Keratinocyte (primary cell): ENCODE data around the gene RASSF7.

Source experiments
- EZH2 ChIP-seq: IDR thresholded peaks from one replicate; pipeline ENCODE4 v1.6.1; 2012; ENCODE audit warnings: inconsistent platforms, mild to moderate bottlenecking, low read length, moderate library complexity
- TF ChIP-seq, protein P1 (sequence below), 3 experiments: IDR thresholded peaks in 1 of 3; conservative IDR thresholded peaks in 1 of 3; optimal IDR thresholded peaks in 1 of 3; 2 replicates in 2 of 3; 3 replicates in 1 of 3; pipeline versions ENCODE3 to v1.5.1; 2011; ENCODE audit warnings: low read length in 3 of 3, mild to moderate bottlenecking in 3 of 3, moderate library complexity in 2 of 3, control low read depth in 1 of 3, inconsistent platforms in 1 of 3; ENCODE audit not compliant: insufficient read depth in 2 of 3; ENCODE audit errors: extremely low read depth in 1 of 3

DNA sequence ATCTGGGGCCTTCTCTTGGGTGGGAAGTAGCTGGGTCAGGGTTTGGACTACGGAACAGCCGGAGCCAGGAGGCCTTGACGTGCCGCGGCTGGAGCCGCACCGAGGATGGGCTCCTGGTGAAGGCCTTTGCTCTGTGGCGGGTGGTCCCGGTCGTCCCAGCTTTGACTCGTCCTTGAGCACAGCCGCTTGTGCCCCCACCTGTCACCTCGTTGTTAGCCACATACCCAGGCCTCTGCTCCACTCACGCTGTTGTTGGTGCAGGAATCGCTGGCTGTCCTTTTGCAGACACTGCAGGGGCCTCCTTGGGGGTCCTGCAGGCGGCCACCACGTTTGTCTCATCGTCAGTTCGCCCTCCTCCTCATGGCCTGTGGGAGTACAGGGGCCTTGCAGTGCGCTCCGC lies 32.6 kb downstream of the RASSF7 start:
- TF ChIP-seq, protein P1, sequence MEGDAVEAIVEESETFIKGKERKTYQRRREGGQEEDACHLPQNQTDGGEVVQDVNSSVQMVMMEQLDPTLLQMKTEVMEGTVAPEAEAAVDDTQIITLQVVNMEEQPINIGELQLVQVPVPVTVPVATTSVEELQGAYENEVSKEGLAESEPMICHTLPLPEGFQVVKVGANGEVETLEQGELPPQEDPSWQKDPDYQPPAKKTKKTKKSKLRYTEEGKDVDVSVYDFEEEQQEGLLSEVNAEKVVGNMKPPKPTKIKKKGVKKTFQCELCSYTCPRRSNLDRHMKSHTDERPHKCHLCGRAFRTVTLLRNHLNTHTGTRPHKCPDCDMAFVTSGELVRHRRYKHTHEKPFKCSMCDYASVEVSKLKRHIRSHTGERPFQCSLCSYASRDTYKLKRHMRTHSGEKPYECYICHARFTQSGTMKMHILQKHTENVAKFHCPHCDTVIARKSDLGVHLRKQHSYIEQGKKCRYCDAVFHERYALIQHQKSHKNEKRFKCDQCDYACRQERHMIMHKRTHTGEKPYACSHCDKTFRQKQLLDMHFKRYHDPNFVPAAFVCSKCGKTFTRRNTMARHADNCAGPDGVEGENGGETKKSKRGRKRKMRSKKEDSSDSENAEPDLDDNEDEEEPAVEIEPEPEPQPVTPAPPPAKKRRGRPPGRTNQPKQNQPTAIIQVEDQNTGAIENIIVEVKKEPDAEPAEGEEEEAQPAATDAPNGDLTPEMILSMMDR (optimal IDR thresholded peaks at IDR 0.05 in 1 of 3, IDR thresholded peaks at IDR 0.05 in 1 of 3, conservative IDR thresholded peaks at IDR 0.05 in 1 of 3; ENCODE audit: extremely low read depth in 1 of 3, insufficient read depth in 2 of 3, low read length in 3 of 3): no peak
- TF ChIP-seq EZH2: no peak
